Measurements from ENCODE around the gene PRMT9.

DNA sequence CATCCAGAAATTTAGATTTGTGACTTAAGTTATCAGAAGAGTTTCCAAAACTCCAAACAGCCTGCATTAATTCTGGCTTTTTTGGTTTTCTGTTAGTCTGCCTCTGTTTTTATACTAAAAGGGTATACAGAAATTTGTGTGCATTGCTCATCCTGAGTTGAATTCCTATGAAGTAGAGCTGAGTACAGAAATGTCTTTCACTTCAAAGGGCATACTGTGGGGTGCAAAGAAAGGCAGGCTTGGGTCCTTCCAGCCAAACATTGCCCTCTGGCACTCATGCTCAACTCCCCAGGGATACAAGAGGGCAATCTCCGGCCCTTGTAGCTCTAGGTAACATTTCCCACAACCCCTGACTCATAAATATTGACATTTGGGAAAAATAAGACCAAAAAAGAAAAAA, 94.4 kb downstream of the PRMT9 start:
- TF ChIP-seq EZH2 (IDR thresholded peaks at IDR 0.05; ENCODE audit: insufficient read depth, poor library complexity, severe bottlenecking) (no peak), EZH2phosphoT487 (IDR thresholded peaks at IDR 0.05; ENCODE audit: insufficient read depth, low read depth) (no peak)
